GM13976 (cell line): Measurements from ENCODE around the gene NOL7.

Source experiments
- DNase-seq: peaks from one replicate; pipeline ENCODE4 v3.0.0; 2012; ENCODE audit warnings: low spot score
- CTCF ChIP-seq: IDR thresholded peaks from 2 replicates; pipeline ENCODE4 v1.5.1; 2012; ENCODE audit warnings: borderline replicate concordance, mild to moderate bottlenecking; ENCODE audit not compliant: insufficient read depth; ENCODE audit errors: extremely low read depth, missing control alignments, control extremely low read depth
- in situ Hi-C: fragments of 300-500 bp; cut with MboI; formaldehyde crosslinking; loops from one replicate; pipeline ENCODE4 v1.12.0; 2022; ENCODE audit warnings: low sequenced_read_pairs, mixed read lengths, inconsistent platforms; ENCODE audit not compliant: unreplicated experiment

Gene NOL7

GRCh38 chr6:13611715-13612114 lies 3.4 kb upstream of the NOL7 start:
- no peak for TF ChIP-seq CTCF
- DNase-seq = no peak
- in situ Hi-C loops = no loop called here

- TF ChIP-seq CTCF = no peak
- DNase-seq = no peak
- in situ Hi-C loops = no loop called here
Observed at GRCh38 chr6:13613029-13613594, 2.0 kb upstream of the NOL7 start.

- DNase-seq = no peak
- in situ Hi-C loops = no loop called here
- no peak for TF ChIP-seq CTCF
Observed at GRCh38 chr6:13614126-13614925, 809 bp upstream of the NOL7 start.

- no peak for DNase-seq
- in situ Hi-C loops = no loop called here
Observed at GRCh38 chr6:13615792-13616120, 621 bp downstream of the NOL7 start.

GRCh38 chr6:13617066-13617465 lies 1.9 kb downstream of the NOL7 start:
- DNase-seq = no peak
- in situ Hi-C loops = no loop called here
- no peak for TF ChIP-seq CTCF

More at GRCh38 chr6:13615792-13616120, 621 bp downstream of the NOL7 start:
- TF ChIP-seq CTCF = no peak

GRCh38 chr6:13624871-13625288 lies 9.7 kb downstream of the NOL7 start:
- peak; percentile 42 for DNase-seq

More at GRCh38 chr6:13624871-13625288, 9.7 kb downstream of the NOL7 start:
- in situ Hi-C loops = no loop called here
- peak; percentile 28 for TF ChIP-seq CTCF
